H9 (cell line): ENCODE measurements around the gene PROSER1. TPM values are rescaled to one million over a fixed set of nuclear protein-coding genes. Genes with fewer than 3 reads are reported as not detected.

Experiments used
- DNase-seq: peaks from one replicate; pipeline ENCODE4 v3.0.0-alpha.2; 2017
- H2AFZ ChIP-seq: one replicate; pipeline ENCODE4 v1.6.1; 2013; ENCODE audit warnings: mild to moderate bottlenecking, low read length, control low read depth, moderate library complexity
- H2AK5ac ChIP-seq: 2 replicates; pipeline ENCODE4 v1.6.1; 2013; ENCODE audit warnings: low read length, control low read depth, mixed read lengths; ENCODE audit not compliant: insufficient read length
- H2BK120ac ChIP-seq: one replicate; pipeline ENCODE4 v1.6.1; 2013; ENCODE audit warnings: low read depth, mild to moderate bottlenecking, low read length, control low read depth, inconsistent platforms; ENCODE audit not compliant: poor library complexity, severe bottlenecking
- H2BK12ac ChIP-seq: 2 replicates; pipeline ENCODE4 v1.6.1; 2013; ENCODE audit warnings: low read length, control low read depth, mixed read lengths, low read depth; ENCODE audit not compliant: insufficient read length
- H2BK15ac ChIP-seq: 2 replicates; pipeline ENCODE4 v1.6.1; 2013; ENCODE audit warnings: low read depth, low read length, control low read depth
- H2BK20ac ChIP-seq: one replicate; pipeline ENCODE4 v1.6.1; 2013; ENCODE audit warnings: low read depth, mild to moderate bottlenecking, low read length, control low read depth, inconsistent platforms; ENCODE audit not compliant: poor library complexity, severe bottlenecking
- H2BK5ac ChIP-seq: 2 replicates; pipeline ENCODE4 v1.6.1; 2013; ENCODE audit warnings: low read length, control low read depth, mixed read lengths; ENCODE audit not compliant: insufficient read length
- H3K14ac ChIP-seq: 2 replicates; pipeline ENCODE4 v1.6.1; 2013; ENCODE audit warnings: low read length, control low read depth; ENCODE audit not compliant: insufficient read depth
- H3K18ac ChIP-seq: 2 replicates; pipeline ENCODE4 v1.6.1; 2013; ENCODE audit warnings: low read depth, mild to moderate bottlenecking, mixed read lengths, low read length, control low read depth; ENCODE audit not compliant: insufficient read length
- H3K23ac ChIP-seq: 2 replicates; pipeline ENCODE4 v1.6.1; 2013; ENCODE audit warnings: low read length, control low read depth, mixed read lengths, low read depth; ENCODE audit not compliant: insufficient read length
- H3K23me2 ChIP-seq: 2 replicates; pipeline ENCODE4 v1.6.1; 2013; ENCODE audit warnings: low read depth, mild to moderate bottlenecking, mixed read lengths, low read length, control low read depth; ENCODE audit not compliant: insufficient read length, poor library complexity, severe bottlenecking
- H3K27ac ChIP-seq: 2 replicates; pipeline ENCODE4 v1.5.1; 2013; ENCODE audit warnings: low read length, control low read depth, mixed read lengths, low read depth; ENCODE audit not compliant: insufficient read length
- H3K27me3 ChIP-seq: 2 replicates; pipeline ENCODE4 v1.6.1; 2013; ENCODE audit warnings: low read length, control low read depth, inconsistent platforms; ENCODE audit not compliant: insufficient read depth
- H3K4ac ChIP-seq: 2 replicates; pipeline ENCODE4 v1.6.1; 2013; ENCODE audit warnings: low read depth, mild to moderate bottlenecking, control low read depth, inconsistent platforms, low read length, moderate library complexity
- H3K4me1 ChIP-seq: 2 replicates; pipeline ENCODE4 v1.6.1; 2013; ENCODE audit warnings: low read length, control low read depth, inconsistent platforms; ENCODE audit not compliant: insufficient read depth
- H3K4me2 ChIP-seq: 2 replicates; pipeline ENCODE4 v1.6.1; 2013; ENCODE audit warnings: low read length, control low read depth, mixed read lengths; ENCODE audit not compliant: insufficient read length, insufficient read depth
- H3K56ac ChIP-seq: 2 replicates; pipeline ENCODE4 v1.6.1; 2013; ENCODE audit warnings: low read depth, mild to moderate bottlenecking, mixed read lengths, low read length, control low read depth; ENCODE audit not compliant: insufficient read length
- H3K79me1 ChIP-seq: 2 replicates; pipeline ENCODE4 v1.6.1; 2013; ENCODE audit warnings: low read depth, mild to moderate bottlenecking, moderate library complexity, low read length, control low read depth, inconsistent platforms; ENCODE audit not compliant: insufficient read depth, poor library complexity, severe bottlenecking
- H3K79me2 ChIP-seq: 2 replicates; pipeline ENCODE4 v1.6.1; 2013; ENCODE audit warnings: low read length, control low read depth, inconsistent platforms; ENCODE audit not compliant: insufficient read depth
- H3K9ac ChIP-seq: 2 replicates; pipeline ENCODE4 v1.6.1; 2013; ENCODE audit warnings: low read length, control low read depth, mixed read lengths; ENCODE audit not compliant: insufficient read length; ENCODE audit errors: extremely low read depth
- H3K9me3 ChIP-seq: one replicate; pipeline ENCODE4 v1.6.1; 2013; ENCODE audit warnings: low read depth, low read length, inconsistent platforms; ENCODE audit not compliant: control insufficient read depth
- H3T11ph ChIP-seq: one replicate; pipeline ENCODE4 v1.6.1; 2013; ENCODE audit warnings: mild to moderate bottlenecking, low read length, control low read depth, inconsistent platforms
- H4K20me1 ChIP-seq: one replicate; pipeline ENCODE4 v1.6.1; 2013; ENCODE audit not compliant: control insufficient read depth, insufficient read length, insufficient read depth
- H4K5ac ChIP-seq: 2 replicates; pipeline ENCODE4 v1.6.1; 2013; ENCODE audit warnings: low read depth, mild to moderate bottlenecking, mixed read lengths, low read length, control low read depth; ENCODE audit not compliant: insufficient read length
- H4K8ac ChIP-seq: replicated peaks from 2 replicates; pipeline ENCODE4 v1.6.1; 2013; ENCODE audit warnings: low read length, control low read depth, mixed read lengths, low read depth; ENCODE audit not compliant: insufficient read length
- H4K91ac ChIP-seq: 2 replicates; pipeline ENCODE4 v1.6.1; 2013; ENCODE audit warnings: low read depth, mild to moderate bottlenecking, moderate library complexity, mixed read lengths, low read length, control low read depth; ENCODE audit not compliant: insufficient read length
- H3K27ac Mint-ChIP-seq, 3 experiments: 2 replicates in 2 of 3; 3 replicates in 1 of 3; pipeline ENCODE4 v1.8.0; 2020 to 2021; ENCODE audit warnings: mixed read lengths in 3 of 3, mild to moderate bottlenecking in 1 of 3, moderate library complexity in 1 of 3
- H3K27me3 Mint-ChIP-seq: 2 replicates; pipeline ENCODE4 v1.8.0; 2021; ENCODE audit warnings: low read depth, mild to moderate bottlenecking, moderate library complexity, mixed read lengths
- H3K36me3 Mint-ChIP-seq, 3 experiments: 2 replicates in 2 of 3; 3 replicates in 1 of 3; pipeline ENCODE4 v1.8.0; 2020 to 2021; ENCODE audit warnings: low read depth in 3 of 3, mixed read lengths in 3 of 3; ENCODE audit not compliant: insufficient read depth in 1 of 3
- H3K4me1 Mint-ChIP-seq, 2 experiments: 2 replicates each; pipeline ENCODE4 v1.8.0; 2020; ENCODE audit warnings: mixed read lengths in 2 of 2
- H3K4me3 Mint-ChIP-seq, 2 experiments: 2 replicates in 1 of 2; 3 replicates in 1 of 2; pipeline ENCODE4 v1.8.0; 2020 to 2021; ENCODE audit warnings: mild to moderate bottlenecking in 2 of 2, mixed read lengths in 2 of 2, moderate library complexity in 1 of 2
- H3K9me3 Mint-ChIP-seq, 2 experiments: 2 replicates in 1 of 2; 3 replicates in 1 of 2; pipeline ENCODE4 v1.8.0; 2020; ENCODE audit warnings: mild to moderate bottlenecking in 2 of 2, mixed read lengths in 2 of 2, moderate library complexity in 1 of 2
- WGBS: extraction: QIAGEN DNeasy Blood & Tissue Kit; methylation state at CpG from one replicate; pipeline ENCODE4 v1.1.7; 2013; ENCODE audit warnings: missing lambda C conversion rate, low lambda C conversion rate, mixed read lengths; ENCODE audit not compliant: insufficient read length; ENCODE audit errors: extremely low coverage; 5-methylcytosine and 5-hydroxymethylcytosine counted together
- total RNA-seq: library from RNA; stranded (reverse); gene quantifications from 2 replicates; pipeline ENCODE4 v1.2.1, GENCODE V29; 2021
- TF ChIP-seq, protein P1 (sequence below): fragments of 200-600 bp; sonication (generic); conservative IDR thresholded peaks from 3 replicates; pipeline ENCODE4 v1.8.0; 2021; ENCODE audit warnings: antibody characterized with exemption, mild to moderate bottlenecking

PROSER1 gene
- total RNA-seq, 1 experiment from 2014 or later, result 84.6 TPM

DNA sequence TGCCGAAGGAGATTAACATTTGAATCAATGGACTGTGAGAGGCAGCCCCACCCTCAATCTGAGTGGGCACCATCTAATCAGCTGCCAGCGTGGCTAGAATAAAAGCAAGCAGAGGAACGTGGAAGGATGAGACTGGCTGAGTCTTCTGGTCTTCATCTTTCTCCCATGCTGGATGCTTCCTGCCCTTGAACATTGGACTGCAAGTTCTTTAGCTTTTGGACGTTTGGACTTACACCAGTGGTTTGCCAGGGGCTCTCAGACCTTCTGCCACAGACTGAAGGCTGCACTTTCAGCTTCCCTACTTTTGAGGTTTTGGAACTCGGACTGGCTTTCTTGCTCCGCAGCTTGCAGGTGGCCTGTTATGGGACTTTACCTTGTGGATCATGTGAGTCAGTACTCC, 15.1 kb upstream of the PROSER1 start:
- Histone ChIP-seq H2BK15ac (no peak overlapping the region), H3K4ac (no peak overlapping the region), H3K79me1 (no peaks in the 10 kb centered on the region), H4K20me1 (no peaks in the 10 kb centered on the region), H3K79me2 (no peaks in the 10 kb centered on the region), H4K5ac (no peak overlapping the region), H3K18ac (no peak overlapping the region), H4K8ac (no peak overlapping the region), H4K91ac (no peak overlapping the region), H2BK20ac (no peak overlapping the region), H3K23ac (no peak overlapping the region), H3K56ac (no peak overlapping the region), H3K9ac (no peak overlapping the region), H2BK120ac (no peak overlapping the region), H3K4me1 (peaks cover 2% of the 10 kb centered on the region; the same call in 1 of the 2 replicates), H2BK12ac (no peak overlapping the region), H3T11ph (no peak overlapping the region), H3K4me2 (no peak overlapping the region), H3K14ac (no peak overlapping the region), H3K23me2 (no peaks in the 10 kb centered on the region), H2AK5ac (no peak overlapping the region), H3K9me3 (peaks cover 4% of the 10 kb centered on the region), H3K27me3 (no peaks in the 10 kb centered on the region; the same call in 1 of the 2 replicates), H3K27ac (no peak overlapping the region), H2BK5ac (no peak overlapping the region), H2AFZ (no peak overlapping the region)
- no peak overlapping the region for H3K27ac Mint-ChIP-seq
- no peak for DNase-seq
- H3K9me3 Mint-ChIP-seq, result peaks cover 0 to 3% of the 10 kb centered on the region in 2 experiments; a peak in 1 of 5 replicates
- H3K27me3 Mint-ChIP-seq, result no peaks in the 10 kb centered on the region
- H3K4me3 Mint-ChIP-seq, result no peak overlapping the region
- TF ChIP-seq, protein P1, sequence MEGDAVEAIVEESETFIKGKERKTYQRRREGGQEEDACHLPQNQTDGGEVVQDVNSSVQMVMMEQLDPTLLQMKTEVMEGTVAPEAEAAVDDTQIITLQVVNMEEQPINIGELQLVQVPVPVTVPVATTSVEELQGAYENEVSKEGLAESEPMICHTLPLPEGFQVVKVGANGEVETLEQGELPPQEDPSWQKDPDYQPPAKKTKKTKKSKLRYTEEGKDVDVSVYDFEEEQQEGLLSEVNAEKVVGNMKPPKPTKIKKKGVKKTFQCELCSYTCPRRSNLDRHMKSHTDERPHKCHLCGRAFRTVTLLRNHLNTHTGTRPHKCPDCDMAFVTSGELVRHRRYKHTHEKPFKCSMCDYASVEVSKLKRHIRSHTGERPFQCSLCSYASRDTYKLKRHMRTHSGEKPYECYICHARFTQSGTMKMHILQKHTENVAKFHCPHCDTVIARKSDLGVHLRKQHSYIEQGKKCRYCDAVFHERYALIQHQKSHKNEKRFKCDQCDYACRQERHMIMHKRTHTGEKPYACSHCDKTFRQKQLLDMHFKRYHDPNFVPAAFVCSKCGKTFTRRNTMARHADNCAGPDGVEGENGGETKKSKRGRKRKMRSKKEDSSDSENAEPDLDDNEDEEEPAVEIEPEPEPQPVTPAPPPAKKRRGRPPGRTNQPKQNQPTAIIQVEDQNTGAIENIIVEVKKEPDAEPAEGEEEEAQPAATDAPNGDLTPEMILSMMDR, result no peak
- H3K4me1 Mint-ChIP-seq, result peaks cover 16 to 21% of the 10 kb centered on the region in 2 experiments
- H3K36me3 Mint-ChIP-seq, result peaks cover 0 to 8% (median 2%) of the 10 kb centered on the region in 3 experiments; a peak in 2 of 7 replicates
- no CpG with 5 or more reads among the region's 6 CpGs for WGBS
